A673 (cell line): Measurements from ENCODE around the gene RPS6KA2. TPM values are rescaled to one million over a fixed set of nuclear protein-coding genes. Genes with fewer than 3 reads are reported as not detected.

Experiments used
- BruUV-seq: library from RNA; stranded (reverse); fragments of 400-500 nt; replicated peaks from 2 replicates; lab custom pipeline; 2021; lab: Mats Ljungman, UMichigan
- CTCF ChIA-PET: fragments of 300-600 bp; sonication (Branson Sonifier 250); formaldehyde crosslinking; loops from one replicate; lab custom pipeline; 2022; ENCODE audit warnings: antibody characterized with exemption; lab: Charles Lee
- POLR2A ChIA-PET: fragments of 300-600 bp; sonication (Branson Sonifier 250); formaldehyde crosslinking; loops from one replicate; lab custom pipeline; 2022; ENCODE audit warnings: antibody characterized with exemption; ENCODE audit not compliant: low non-redundant PET; lab: Charles Lee
- DNase-seq: peaks from one replicate; pipeline ENCODE4 v3.0.0-alpha.2; 2015; ENCODE audit warnings: low spot score
- H3K27ac ChIP-seq: fragments of 200-600 bp; sonication (generic); 2 replicates; pipeline ENCODE4 v1.5.1; 2016; ENCODE audit warnings: mixed run types, low read depth, mild to moderate bottlenecking, mixed read lengths, antibody characterized with exemption, low read length; ENCODE audit not compliant: poor library complexity, severe bottlenecking
- H3K27me3 ChIP-seq: fragments of 200-600 bp; sonication (generic); replicated peaks from 2 replicates; pipeline ENCODE4 v1.6.1; 2017; ENCODE audit warnings: mixed run types, low read depth, mild to moderate bottlenecking, mixed read lengths, antibody characterized with exemption, low read length; ENCODE audit not compliant: insufficient read depth, poor library complexity
- H3K36me3 ChIP-seq: fragments of 200-600 bp; sonication (generic); 2 replicates; pipeline ENCODE4 v1.6.1; 2016; ENCODE audit warnings: mixed run types, mild to moderate bottlenecking, mixed read lengths, antibody characterized with exemption, low read length; ENCODE audit not compliant: insufficient read depth, poor library complexity, severe bottlenecking
- H3K4me1 ChIP-seq: fragments of 200-600 bp; sonication (generic); 2 replicates; pipeline ENCODE4 v1.6.1; 2017; ENCODE audit warnings: mixed run types, mild to moderate bottlenecking, mixed read lengths, antibody characterized with exemption, low read length; ENCODE audit not compliant: insufficient read depth, poor library complexity, severe bottlenecking
- H3K4me3 ChIP-seq: fragments of 200-600 bp; sonication (generic); 2 replicates; pipeline ENCODE4 v1.5.1; 2016; ENCODE audit warnings: low read depth, mixed run types, mild to moderate bottlenecking, mixed read lengths, low read length; ENCODE audit not compliant: poor library complexity, severe bottlenecking
- H3K9me3 ChIP-seq: fragments of 200-600 bp; sonication (generic); 2 replicates; pipeline ENCODE4 v1.6.1; 2016; ENCODE audit warnings: mixed run types, low read depth, mild to moderate bottlenecking, mixed read lengths, antibody characterized with exemption, low read length; ENCODE audit not compliant: poor library complexity, severe bottlenecking
- CTCF ChIP-seq: fragments of 300-800, 200-600 bp; sonication (generic); conservative IDR thresholded peaks from 2 replicates; pipeline ENCODE4 v1.5.1; 2017; ENCODE audit warnings: low read depth, mild to moderate bottlenecking, antibody characterized with exemption, low read length, moderate library complexity, mixed read lengths
- EZH2 ChIP-seq: fragments of 200-600 bp; sonication (generic); IDR thresholded peaks from 2 replicates; pipeline ENCODE4 v1.6.1; 2017; ENCODE audit warnings: borderline replicate concordance, low read depth, mild to moderate bottlenecking, mixed read lengths, antibody characterized with exemption, low read length; ENCODE audit not compliant: poor library complexity, severe bottlenecking
- intact Hi-C: fragments of 100-400 bp; cut with micrococcal nuclease; formaldehyde crosslinking; loops from one replicate; pipeline ENCODE4 v1.10.0; 2022; ENCODE audit not compliant: unreplicated experiment
- total RNA-seq: library from RNA; stranded (reverse); gene quantifications from 2 replicates; pipeline ENCODE4 v1.2.3, GENCODE V29; 2021

RPS6KA2 gene
- total RNA-seq, 1 experiment from 2014 or later, result 30.1 TPM

DNA sequence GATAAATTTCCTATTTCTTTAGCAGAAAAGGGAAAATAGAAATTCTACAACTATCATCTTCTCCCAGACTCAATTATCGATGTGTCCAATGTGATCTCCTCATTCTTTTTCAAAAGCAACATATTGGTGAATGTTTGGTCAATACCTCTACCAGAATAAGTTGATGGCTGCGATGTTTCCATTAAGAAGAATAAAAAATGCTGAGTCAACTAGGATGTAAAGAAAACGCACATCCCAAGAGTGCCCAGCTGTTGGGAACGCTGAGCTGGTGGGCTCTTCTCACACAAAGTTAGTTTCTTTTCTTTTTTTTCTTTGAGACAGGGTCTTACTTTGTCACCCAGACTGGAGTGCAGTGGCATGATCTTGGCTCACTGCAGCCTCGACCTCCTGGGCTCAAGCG is 80.4 kb downstream of the RPS6KA2 start:
- intact Hi-C loops, result no loop called here
- CTCF ChIA-PET, result no interaction called here

DNA sequence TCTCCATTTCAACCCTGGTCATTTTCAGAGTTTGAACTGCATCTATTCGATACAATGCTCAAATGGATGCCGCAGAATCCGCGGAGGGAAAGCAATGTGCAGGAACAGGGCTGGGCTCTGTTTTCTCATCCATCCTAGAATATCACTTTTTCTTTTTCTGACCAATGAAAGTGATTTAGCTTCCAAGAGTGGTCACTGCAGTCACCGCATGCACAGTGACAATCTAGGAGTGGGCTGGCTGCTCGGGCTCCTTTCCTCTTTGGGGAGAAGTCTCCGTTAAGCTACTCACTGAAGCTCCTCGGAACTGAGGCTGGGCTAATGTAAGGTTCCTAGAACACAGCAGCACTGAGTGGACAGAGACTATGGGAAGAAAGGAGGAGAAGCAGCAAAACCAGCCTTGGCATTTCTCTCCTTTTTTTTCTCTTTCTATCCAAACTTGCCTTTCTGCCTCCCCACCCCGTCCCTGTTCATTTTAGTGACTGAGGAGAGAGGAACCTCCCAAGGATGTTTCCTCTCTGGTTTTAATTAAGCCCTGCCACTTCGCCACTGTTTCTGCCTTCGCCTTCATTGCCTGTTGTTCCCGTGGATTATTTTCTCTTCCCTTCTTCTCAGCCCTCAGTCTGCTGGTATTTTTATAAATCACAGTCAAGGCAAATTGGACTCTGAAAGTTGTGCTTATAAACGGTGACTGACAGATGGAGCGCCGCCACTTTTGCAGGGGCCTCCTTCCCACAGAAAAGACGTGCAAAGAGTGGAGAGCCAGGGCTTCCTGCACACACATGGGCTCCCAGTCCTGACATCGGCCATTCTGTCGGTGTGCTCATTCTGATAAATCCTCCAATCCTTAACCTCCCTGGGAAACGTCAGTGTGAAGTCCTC is 81.7 kb downstream of the RPS6KA2 start:
- intact Hi-C loops, result no loop called here
- TF ChIP-seq CTCF (no peak), EZH2 (no peak)
- Histone ChIP-seq H3K27ac (no peak overlapping the region), H3K36me3 (no peaks in the 10 kb centered on the region), H3K27me3 (no peaks in the 10 kb centered on the region), H3K9me3 (no peaks in the 10 kb centered on the region), H3K4me3 (no peak overlapping the region), H3K4me1 (no peaks in the 10 kb centered on the region)
- DNase-seq, result no peak
- no TSS peak for BruUV-seq
- POLR2A ChIA-PET, result no interaction called here
- CTCF ChIA-PET, result no interaction called here

More for the DNA sequence above, 80.4 kb downstream of the RPS6KA2 start:
- no peak overlapping the region for H3K27ac ChIP-seq
- BruUV-seq, result no TSS peak
- no peaks in the 10 kb centered on the region for H3K4me1 ChIP-seq
- H3K4me3 ChIP-seq, result no peak overlapping the region
- no peaks in the 10 kb centered on the region for H3K9me3 ChIP-seq
- no peaks in the 10 kb centered on the region for H3K27me3 ChIP-seq
- TF ChIP-seq EZH2 (no peak), CTCF (no peak)
- POLR2A ChIA-PET, result no interaction called here
- DNase-seq, result no peak
- no peaks in the 10 kb centered on the region for H3K36me3 ChIP-seq

DNA sequence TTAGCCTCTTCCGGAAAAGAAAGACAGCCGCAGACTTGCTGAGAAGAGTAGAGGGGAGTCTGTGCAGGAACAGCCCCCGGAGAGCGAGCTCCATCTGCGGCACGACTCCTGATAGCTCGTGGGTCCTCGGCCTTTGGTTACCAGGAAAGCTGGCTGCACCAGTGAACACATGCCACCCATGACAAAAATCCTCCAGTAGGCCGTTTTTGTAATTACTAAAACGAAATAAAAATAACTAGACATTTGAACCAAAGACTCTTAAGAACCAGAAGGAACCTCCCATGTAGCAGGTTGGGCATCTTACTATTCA is 82.8 kb downstream of the RPS6KA2 start:
- H3K36me3 ChIP-seq, result no peaks in the 10 kb centered on the region
- H3K4me3 ChIP-seq, result no peak overlapping the region
- no peak for DNase-seq
- intact Hi-C loops, result no loop called here
- H3K9me3 ChIP-seq, result no peaks in the 10 kb centered on the region
- no peaks in the 10 kb centered on the region for H3K27me3 ChIP-seq
- H3K27ac ChIP-seq, result no peak overlapping the region
- ChIA-PET CTCF (no interaction called here), POLR2A (no interaction called here)
- TF ChIP-seq CTCF (no peak), EZH2 (no peak)
- H3K4me1 ChIP-seq, result no peaks in the 10 kb centered on the region
- BruUV-seq, result no TSS peak
